Fibroblast of gingiva (primary cell): Measurements from ENCODE around the gene PKM.

Experiments
- DNase-seq: peaks from one replicate; pipeline ENCODE4 v3.0.0-alpha.2; 2011; ENCODE audit warnings: low read depth

Gene PKM

DNA sequence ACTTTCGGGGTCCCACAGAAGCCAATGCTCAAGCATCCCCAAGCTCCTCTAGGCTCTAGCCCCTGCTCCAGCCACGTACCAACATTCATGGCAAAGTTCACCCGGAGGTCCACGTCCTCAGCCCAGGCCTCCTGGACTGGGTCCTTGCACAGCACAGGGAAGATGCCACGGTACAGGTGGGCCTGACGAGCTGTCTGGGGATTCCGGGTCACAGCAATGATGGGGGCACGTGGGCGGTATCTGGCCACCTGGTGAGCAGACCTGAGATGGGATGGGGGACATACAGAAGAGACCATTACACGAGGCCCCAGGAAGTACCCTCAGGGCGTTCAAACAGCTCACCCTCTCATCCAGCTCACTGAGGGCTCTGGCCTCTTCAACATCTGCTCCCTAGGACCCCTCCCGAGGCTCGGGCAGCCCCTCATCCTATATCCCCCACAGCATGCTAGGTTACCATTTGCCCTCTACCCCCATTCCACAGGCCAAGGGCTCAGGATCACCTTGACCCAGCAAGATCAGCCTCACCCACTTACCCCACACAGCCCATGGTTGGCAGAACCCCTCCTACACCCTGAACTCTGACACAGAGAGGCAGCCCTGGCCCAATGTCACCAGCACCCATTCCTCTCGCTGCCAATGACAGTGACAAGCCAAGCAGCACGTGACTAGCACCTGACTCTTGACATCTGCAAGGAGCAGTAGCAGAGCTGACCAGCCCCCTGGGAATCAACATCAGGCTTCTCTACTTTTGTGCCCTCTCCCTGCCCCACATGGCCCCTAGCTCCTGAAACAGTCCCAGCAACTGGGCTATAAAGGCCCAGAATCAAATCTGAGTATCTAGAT, 30.4 kb downstream of the PKM start:
- no peak for DNase-seq

DNA sequence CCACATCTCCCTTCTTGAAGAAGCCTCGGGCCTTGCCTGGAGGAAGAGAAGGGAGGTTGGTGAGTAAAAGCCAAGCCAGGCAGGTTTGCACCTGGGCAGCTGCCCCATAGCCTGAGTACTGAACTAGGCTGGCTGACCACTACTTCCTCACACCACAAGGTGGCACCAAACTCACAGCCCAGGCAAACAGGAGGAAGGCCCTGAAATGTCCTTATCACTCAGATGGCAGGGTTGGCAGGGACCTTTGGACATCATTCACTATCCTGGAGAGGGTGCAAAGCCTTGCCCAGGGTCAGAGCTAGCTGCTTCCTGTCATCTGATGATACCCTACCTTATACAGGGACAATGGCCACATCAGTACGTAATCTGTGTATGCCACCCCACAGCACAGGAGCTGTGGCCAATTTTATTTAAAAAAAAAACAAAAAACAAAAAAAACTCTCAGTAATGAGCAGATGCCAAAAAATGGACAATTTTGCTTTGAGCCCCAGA, 31.2 kb downstream of the PKM start:
- peak; percentile 71 for DNase-seq

GRCh38 chr15:72199205-72199515, 31.8 kb downstream of the PKM start:
- DNase-seq = no peak

DNA sequence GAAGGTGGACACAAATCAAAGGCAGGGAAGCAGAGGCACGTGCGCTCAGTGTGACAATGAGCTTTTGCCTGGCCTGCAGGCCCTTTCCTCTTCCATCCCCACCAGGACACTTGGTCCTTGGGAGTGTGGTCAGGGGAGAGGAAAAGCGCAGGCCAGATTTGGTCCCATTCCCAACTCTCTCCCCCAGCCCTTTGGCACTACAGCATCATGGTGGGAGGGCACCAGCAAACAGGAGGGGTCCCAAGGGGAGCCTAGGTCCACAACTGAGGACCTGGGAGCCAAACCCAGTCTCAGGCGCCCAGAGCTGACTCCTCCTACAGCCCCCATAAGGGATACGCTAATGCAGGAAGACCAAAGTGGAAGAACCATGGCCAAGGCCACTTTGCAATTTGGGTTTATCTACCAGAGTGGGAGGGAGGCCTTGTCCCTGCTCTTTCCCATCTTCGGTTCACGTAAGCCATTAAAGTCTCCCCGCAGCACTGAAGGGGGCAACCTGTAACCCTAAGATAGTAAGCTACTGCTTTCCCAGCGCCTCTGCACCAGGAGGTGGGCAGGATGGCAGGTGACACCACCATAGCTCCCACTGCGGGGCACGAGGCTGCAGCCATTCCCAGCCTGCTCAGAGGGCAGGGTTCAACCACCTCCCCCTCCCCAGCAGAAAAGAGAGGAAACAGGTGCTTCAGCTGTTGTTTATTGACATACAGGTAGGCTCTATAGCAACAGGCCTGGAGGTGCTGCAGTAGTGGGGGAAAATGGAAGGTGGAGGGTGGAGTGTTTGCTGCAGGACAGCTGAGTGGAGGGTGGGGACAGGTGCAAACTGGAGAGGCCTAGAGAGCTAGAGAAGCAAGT, 32.4 kb downstream of the PKM start:
- DNase-seq = no peak

- peak; percentile 24 for DNase-seq
Measured at GRCh38 chr15:72197460-72198355, 33.3 kb downstream of the PKM start, which contains the start of gene GRAMD2A. Gene GRAMD2A (minus strand): TSS chr15:72197787.

GRCh38 chr15:72197041-72197459, 33.9 kb downstream of the PKM start:
- no peak for DNase-seq

DNA sequence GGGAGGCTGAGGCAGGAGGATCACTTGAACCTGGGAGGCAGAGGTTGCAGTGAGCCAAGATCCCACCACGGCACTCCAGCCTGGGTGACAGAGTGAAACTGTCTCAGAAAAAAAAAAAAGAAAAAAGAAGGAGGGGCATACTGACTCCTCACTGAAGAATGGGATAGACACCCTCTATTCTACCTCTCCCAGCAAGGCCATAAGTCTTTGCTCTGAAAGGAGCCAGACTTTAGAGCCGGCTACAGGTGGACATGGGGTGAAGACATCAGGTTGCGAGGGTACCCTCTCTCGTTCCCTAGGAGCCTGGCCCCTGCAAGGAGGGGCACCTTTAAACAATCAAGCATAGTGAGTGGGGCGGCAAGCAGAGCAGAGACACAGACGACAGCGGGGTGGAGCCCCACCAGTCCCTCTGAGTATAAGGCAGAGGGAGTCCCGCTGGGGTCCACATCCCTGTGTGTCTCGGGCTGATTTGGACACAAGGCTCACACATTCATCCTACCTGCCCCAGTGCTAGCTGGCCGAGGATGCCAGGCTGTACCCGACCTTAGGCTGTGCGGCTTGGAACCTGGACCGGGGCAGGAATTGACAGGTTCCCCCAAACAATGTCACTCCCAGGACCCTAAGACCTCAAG, 34.5 kb downstream of the PKM start:
- no peak for DNase-seq

- DNase-seq = no peak
Measured at GRCh38 chr15:72195101-72195511, 35.9 kb downstream of the PKM start.

GRCh38 chr15:72193836-72194396, 37.1 kb downstream of the PKM start:
- DNase-seq = no peak

GRCh38 chr15:72192416-72192815, 38.6 kb downstream of the PKM start:
- no peak for DNase-seq

GRCh38 chr15:72189250-72189902, 41.6 kb downstream of the PKM start:
- DNase-seq = no peak

- peak; percentile 41 for DNase-seq
Measured at GRCh38 chr15:72184165-72184811, 46.7 kb downstream of the PKM start.

DNA sequence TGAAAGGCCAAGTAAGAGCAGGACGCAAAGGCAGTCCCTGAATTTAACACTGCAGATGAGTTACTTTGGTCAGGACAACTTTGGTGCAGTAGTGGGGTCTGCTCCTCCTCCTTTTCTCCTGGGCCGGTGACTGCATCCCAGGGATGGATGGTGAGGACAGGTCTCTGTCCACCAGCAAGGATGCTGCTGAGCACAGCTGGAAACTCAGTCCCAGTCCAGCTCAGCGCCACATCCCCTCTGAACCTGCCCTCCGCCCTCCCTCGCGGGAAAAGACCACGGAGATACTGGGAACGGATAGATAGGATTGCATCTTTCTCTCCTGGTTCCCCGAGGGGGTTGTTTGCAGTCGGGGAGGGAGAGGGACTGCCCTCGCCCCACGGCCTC, 47.2 kb downstream of the PKM start:
- no peak for DNase-seq

DNA sequence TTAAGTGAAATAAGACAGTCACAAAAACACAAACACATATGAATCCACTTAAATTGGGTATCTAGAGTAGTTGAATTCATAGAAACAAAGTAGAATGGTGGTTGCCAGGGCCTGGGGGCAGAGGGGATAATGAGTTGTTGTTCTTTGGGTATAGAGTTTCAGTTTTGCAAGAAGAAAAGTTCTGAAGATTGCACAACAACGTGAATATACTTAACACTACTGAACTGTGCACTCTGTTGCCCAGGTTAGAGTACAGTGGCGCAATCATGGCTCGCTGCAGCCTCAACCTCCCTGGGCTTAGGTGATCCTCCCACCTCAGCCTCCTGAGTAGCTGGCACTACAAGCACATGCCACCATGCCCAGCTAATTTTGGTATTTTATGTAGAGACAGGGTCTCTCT, 48.3 kb downstream of the PKM start:
- peak; percentile 94 for DNase-seq

DNA sequence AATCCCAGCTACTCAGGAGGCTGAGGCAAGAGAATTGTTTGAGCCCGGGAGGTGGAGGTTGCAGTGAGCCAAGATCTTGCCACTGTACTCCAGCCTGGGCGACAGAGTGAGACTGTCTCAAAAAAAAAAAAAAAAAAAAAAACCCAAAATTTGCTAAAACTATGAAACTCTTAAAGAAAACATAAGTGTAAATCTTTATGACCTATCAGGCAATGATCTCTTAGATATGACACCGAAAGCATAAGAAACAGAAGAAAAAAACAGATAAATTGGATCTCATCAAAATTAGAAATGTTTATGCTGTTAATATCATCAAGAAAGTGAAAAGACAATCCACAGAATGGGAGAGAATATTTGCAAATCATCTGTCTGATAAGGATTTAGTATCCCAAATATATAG, 48.7 kb downstream of the PKM start:
- no peak for DNase-seq

- DNase-seq = no peak
Measured at GRCh38 chr15:72180761-72181324, 50.1 kb downstream of the PKM start.

DNA sequence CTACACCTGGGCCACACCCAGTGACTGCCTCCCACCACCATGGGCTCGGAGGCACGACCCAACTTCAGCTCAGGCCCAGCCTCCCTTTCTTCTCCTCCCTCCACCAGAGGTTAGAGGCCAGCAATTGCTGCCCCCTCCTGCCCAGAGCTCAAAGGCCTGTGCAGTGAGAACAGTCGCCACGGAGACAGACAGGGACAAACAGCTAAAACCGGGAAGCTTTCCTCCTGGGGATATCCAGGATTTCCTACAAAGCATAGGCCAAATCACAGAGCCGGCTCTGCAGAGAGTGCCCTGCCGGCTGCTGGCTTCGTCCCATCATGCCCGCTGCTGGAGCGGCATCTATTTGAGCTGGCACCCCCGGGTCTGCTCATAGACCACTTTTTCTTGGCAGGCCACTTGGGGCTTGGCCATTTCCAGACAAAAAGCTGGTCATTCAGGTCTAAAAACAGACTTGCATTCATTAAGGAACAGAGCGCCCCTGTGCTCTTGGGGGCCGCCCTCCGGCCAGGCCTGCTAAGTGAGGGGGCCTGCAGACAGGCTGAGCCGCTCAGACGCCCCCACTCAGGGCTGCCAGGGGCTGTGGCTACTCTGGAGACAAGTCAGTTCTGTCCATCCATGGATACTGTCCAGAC, 50.9 kb downstream of the PKM start:
- peak; percentile 44 for DNase-seq

- no peak for DNase-seq
Measured at GRCh38 chr15:72178976-72179585, 51.9 kb downstream of the PKM start.

- no peak for DNase-seq
Measured at GRCh38 chr15:72176743-72177142, 54.2 kb downstream of the PKM start.
